Left lung (tissue), 10 donors: ENCODE data around the gene NPAS2. TPM values are rescaled to one million over a fixed set of nuclear protein-coding genes. Genes with fewer than 3 reads are reported as not detected.

Experiments used
- ATAC-seq: fragments of 200-7000 bp; cut with Tn5 transposase; one replicate; pipeline ENCODE4 v1.9.1; 2020; ENCODE audit warnings: moderate library complexity
- DNase-seq, 4 donors: peaks; one replicate each; pipeline ENCODE4 v3.0.0-alpha.2; 2013 to 2020
- H3K27ac ChIP-seq, 2 donors: fragments of 200-600 bp; sonication (generic) in 1 of 2; one replicate each; pipeline versions ENCODE4 v1.5.0 to v1.8.0; 2020 to 2021
- H3K27me3 ChIP-seq, 2 donors: fragments of 200-600 bp; sonication (generic) in 1 of 2; one replicate each; pipeline versions ENCODE4 v1.5.0 to v1.8.0; 2020 to 2021
- H3K36me3 ChIP-seq, 2 donors: fragments of 200-600 bp; sonication (generic) in 1 of 2; one replicate each; pipeline versions ENCODE4 v1.5.0 to v1.8.0; 2020 to 2021
- H3K4me1 ChIP-seq, 2 donors: fragments of 200-600 bp; one replicate each; pipeline ENCODE4 v1.8.0; 2021
- H3K4me3 ChIP-seq, 2 donors: fragments of 200-600 bp; sonication (generic) in 1 of 2; one replicate each; pipeline versions ENCODE4 v1.5.0 to v1.8.0; 2020 to 2021; ENCODE audit warnings: mild to moderate bottlenecking in 1 of 2
- H3K9me3 ChIP-seq, 2 donors: fragments of 200-600 bp; sonication (generic) in 1 of 2; one replicate each; pipeline versions ENCODE4 v1.5.0 to v1.8.0; 2020 to 2021
- intact Hi-C, 2 donors: fragments of 100-400 bp; cut with DNase I; formaldehyde crosslinking; loops; one replicate each; pipeline versions ENCODE4 v1.11.2 to v1.14.2; 2022
- polyA plus RNA-seq, 6 donors: library from polyadenylated mRNA; unstranded; fragments of 120-200 nt; gene quantifications; one replicate each; pipeline ENCODE4 v1.2.1, GENCODE V29; 2013; ENCODE audit not compliant: insufficient read length in 6 of 6
- total RNA-seq, 2 donors: library from RNA; stranded (reverse); fragmentation: NEBNext Ultra II Directional; extraction: Animal tissue kit (Norgen Biotek cat#: 25700); gene quantifications; one replicate each; pipeline ENCODE4 v1.2.1, GENCODE V29; 2021
- TF ChIP-seq, protein P1 (sequence below), 2 donors: fragments of 200-600 bp; sonication (generic) in 1 of 2; IDR thresholded peaks; one replicate each; pipeline versions ENCODE4 v1.5.0 to v1.8.0; 2021; ENCODE audit warnings: antibody characterized with exemption in 2 of 2
- donor health status: DM: no; HTN: yes; CAD: no.
- donor health status: DM: no; HTN: no; CAD: no.

The NPAS2 gene
- total and polyA plus RNA-seq, 8 donors, result 18.8 to 40.2 (median 35.0) TPM

DNA sequence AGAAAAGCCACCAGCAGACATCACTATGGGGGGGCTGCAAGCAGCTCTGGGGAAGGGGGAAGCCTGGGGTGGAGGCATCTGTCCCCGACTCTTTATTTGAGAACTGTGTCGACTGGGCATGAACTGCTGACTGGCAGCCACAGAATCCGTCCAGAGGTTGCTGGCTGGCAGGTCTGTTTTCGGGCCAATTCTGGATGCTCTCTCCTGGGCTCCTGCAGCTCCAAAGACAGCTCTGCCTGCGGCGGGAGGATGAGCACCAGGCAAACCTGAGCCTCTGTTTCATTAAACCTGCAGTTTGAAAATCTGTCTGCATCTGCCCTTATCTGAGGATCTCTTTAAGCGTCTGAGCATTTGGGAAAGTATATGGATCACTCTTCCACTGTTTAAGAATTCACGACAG, 147.8 kb downstream of the NPAS2 start:
- TF ChIP-seq, protein P1, sequence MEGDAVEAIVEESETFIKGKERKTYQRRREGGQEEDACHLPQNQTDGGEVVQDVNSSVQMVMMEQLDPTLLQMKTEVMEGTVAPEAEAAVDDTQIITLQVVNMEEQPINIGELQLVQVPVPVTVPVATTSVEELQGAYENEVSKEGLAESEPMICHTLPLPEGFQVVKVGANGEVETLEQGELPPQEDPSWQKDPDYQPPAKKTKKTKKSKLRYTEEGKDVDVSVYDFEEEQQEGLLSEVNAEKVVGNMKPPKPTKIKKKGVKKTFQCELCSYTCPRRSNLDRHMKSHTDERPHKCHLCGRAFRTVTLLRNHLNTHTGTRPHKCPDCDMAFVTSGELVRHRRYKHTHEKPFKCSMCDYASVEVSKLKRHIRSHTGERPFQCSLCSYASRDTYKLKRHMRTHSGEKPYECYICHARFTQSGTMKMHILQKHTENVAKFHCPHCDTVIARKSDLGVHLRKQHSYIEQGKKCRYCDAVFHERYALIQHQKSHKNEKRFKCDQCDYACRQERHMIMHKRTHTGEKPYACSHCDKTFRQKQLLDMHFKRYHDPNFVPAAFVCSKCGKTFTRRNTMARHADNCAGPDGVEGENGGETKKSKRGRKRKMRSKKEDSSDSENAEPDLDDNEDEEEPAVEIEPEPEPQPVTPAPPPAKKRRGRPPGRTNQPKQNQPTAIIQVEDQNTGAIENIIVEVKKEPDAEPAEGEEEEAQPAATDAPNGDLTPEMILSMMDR (IDR thresholded peaks at IDR 0.05), result no peak
- no peaks in the 10 kb centered on the region for H3K4me1 ChIP-seq
- H3K9me3 ChIP-seq, result no peaks in the 10 kb centered on the region
- H3K27ac ChIP-seq, result no peak overlapping the region
- peaks cover 0 to 7% of the 10 kb centered on the region in 2 donors for H3K36me3 ChIP-seq
- H3K4me3 ChIP-seq, result no peak overlapping the region
- ATAC-seq, result no peak
- no peaks in the 10 kb centered on the region for H3K27me3 ChIP-seq
- no peak for DNase-seq
- intact Hi-C loops, result no loop called here

DNA sequence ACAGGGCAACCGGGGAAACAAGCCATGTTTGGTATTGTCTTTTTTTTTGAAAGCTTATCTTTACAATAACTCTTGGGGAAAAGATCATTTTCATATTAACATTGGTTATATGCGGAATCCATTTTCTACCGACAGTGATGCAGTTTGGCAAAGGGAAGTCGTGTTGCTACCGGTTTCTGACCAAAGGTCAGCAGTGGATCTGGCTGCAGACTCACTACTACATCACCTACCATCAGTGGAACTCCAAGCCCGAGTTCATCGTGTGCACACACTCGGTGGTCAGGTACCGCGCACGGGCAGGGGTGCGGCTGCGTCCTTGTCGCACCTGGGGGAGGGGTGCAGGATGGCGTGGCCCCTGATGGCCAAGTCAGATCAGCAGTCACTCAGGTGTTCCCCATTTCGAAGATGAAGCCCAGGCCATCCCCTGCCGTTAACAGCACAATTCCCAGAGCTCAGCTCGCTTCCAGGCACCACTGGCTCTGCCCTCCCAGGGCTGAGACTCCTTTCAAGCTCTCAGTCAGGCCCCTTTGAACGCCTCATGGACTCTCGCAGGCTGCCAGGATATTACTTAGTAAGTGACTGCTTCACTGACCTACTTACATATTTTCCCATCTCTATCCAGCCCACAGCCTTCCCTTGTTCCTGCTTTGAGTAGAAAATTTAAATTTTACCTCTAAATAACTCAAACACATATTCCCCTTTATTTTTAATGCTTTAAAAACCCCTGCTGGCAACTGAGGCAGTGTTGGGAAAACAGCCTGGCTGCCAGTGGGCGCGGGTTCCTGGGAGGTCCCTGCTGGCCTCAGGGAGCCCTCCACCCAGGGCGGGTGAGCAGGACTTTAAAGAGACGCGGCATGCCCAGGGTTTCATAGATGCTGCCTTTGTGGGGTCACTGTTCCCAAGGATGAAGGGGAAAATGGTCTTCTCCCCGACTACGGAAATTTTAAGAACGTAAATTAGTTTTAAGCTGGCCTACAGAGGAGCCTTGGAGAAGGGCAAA, 148.5 kb downstream of the NPAS2 start:
- no peaks in the 10 kb centered on the region for H3K4me1 ChIP-seq
- no peak overlapping the region for H3K27ac ChIP-seq
- no peak overlapping the region for H3K4me3 ChIP-seq
- intact Hi-C loops, result no loop called here
- H3K36me3 ChIP-seq, result peaks cover 0 to 7% of the 10 kb centered on the region in 2 donors
- ATAC-seq, result no peak
- TF ChIP-seq, protein P1 (IDR thresholded peaks at IDR 0.05), result no peak
- H3K9me3 ChIP-seq, result no peaks in the 10 kb centered on the region
- H3K27me3 ChIP-seq, result no peaks in the 10 kb centered on the region
- no peak for DNase-seq

DNA sequence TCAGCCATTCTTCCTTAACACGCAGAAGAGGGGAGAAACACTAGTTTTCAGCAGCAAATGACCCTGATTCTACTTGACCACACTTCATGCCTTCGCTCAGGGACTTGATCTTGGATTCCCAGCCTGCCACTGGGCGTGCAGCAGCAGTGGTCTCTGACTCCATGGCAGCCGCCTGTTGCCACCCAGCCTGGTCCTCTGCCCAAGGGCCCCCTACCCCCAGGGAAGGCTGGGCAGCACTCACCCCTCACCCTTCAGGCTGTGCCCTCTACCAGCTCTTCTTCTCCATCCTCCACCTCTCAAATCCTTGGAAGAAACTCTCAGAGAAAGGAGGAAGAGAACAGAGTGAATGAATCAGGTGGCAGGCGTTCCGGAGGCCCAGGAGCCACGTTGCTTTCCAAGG, 150.1 kb downstream of the NPAS2 start:
- Histone ChIP-seq H3K27ac (no peak overlapping the region), H3K4me3 (no peak overlapping the region), H3K4me1 (no peaks in the 10 kb centered on the region), H3K27me3 (no peaks in the 10 kb centered on the region), H3K9me3 (no peaks in the 10 kb centered on the region), H3K36me3 (peaks cover 0 to 15% of the 10 kb centered on the region in 2 donors)
- intact Hi-C loops, result no loop called here
- no peak for ATAC-seq
- TF ChIP-seq, protein P1 (IDR thresholded peaks at IDR 0.05), result no peak
- DNase-seq, result peak in 1 of 4 donors; percentile 65

DNA sequence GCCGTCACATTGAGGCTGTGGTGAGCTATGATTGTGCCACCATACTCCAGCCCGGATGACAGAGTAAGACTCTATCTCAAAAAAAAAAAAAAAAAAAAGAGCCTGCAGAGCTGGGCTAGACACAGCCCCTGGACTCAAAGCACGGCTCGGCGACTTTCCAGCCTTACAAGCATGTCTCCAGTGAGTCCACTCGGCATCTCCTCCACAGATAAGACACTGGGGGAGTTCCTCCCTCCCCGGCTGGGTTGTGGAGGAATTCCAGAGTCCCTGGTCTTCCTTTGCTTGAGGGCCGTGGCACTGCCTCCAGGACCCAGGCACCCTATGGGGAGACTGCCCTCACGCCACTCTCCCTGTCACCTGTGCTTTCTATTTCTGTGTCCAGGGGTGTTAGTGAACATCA, 151.3 kb downstream of the NPAS2 start:
- H3K36me3 ChIP-seq, result peaks cover 0 to 16% of the 10 kb centered on the region in 2 donors
- intact Hi-C loops, result no loop called here
- TF ChIP-seq, protein P1 (IDR thresholded peaks at IDR 0.05), result no peak
- H3K27ac ChIP-seq, result no peak overlapping the region
- no peak for DNase-seq
- no peaks in the 10 kb centered on the region for H3K9me3 ChIP-seq
- no peak for ATAC-seq
- no peak overlapping the region for H3K4me3 ChIP-seq
- H3K4me1 ChIP-seq, result no peaks in the 10 kb centered on the region
- no peaks in the 10 kb centered on the region for H3K27me3 ChIP-seq

DNA sequence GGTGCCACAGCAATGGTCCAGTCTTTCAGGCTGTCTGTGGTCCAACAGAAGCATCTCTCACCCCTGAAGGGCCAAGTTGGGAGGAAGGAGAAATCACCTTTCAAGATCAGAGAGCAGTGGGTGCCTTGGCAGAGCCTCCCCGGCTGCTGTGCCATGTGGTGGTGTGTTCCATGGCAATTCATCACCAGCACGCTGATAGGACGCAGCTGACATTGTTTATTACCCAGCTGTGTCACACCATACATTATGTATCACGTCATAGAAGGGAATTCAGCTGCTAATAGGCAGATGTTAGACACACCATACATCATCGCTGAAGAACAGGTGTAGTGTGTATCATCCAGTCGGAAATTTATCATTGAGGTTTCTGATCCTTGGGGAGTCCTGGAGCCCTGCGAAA, 152.5 kb downstream of the NPAS2 start:
- no peaks in the 10 kb centered on the region for H3K9me3 ChIP-seq
- H3K36me3 ChIP-seq, result peaks cover 0 to 20% of the 10 kb centered on the region in 2 donors
- intact Hi-C loops, result no loop called here
- no peak overlapping the region for H3K27ac ChIP-seq
- no peak for ATAC-seq
- no peaks in the 10 kb centered on the region for H3K27me3 ChIP-seq
- no peak for DNase-seq
- H3K4me1 ChIP-seq, result no peaks in the 10 kb centered on the region
- TF ChIP-seq, protein P1 (IDR thresholded peaks at IDR 0.05), result no peak
- no peak overlapping the region for H3K4me3 ChIP-seq
